ENCODE results near the gene ESAM. TPM values are rescaled to one million over a fixed set of nuclear protein-coding genes. Genes with fewer than 3 reads are reported as not detected.

The ESAM gene
- total RNA-seq, 1 donor from 2014 or later = 164 TPM

GRCh38 chr11:124801636-124802312, 39.7 kb upstream of the ESAM start:
- ATAC-seq (no peak), DNase-seq (no peak)
- TF ChIP-seq, protein P1, sequence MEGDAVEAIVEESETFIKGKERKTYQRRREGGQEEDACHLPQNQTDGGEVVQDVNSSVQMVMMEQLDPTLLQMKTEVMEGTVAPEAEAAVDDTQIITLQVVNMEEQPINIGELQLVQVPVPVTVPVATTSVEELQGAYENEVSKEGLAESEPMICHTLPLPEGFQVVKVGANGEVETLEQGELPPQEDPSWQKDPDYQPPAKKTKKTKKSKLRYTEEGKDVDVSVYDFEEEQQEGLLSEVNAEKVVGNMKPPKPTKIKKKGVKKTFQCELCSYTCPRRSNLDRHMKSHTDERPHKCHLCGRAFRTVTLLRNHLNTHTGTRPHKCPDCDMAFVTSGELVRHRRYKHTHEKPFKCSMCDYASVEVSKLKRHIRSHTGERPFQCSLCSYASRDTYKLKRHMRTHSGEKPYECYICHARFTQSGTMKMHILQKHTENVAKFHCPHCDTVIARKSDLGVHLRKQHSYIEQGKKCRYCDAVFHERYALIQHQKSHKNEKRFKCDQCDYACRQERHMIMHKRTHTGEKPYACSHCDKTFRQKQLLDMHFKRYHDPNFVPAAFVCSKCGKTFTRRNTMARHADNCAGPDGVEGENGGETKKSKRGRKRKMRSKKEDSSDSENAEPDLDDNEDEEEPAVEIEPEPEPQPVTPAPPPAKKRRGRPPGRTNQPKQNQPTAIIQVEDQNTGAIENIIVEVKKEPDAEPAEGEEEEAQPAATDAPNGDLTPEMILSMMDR (IDR thresholded peaks at IDR 0.05) = no peak
- no peaks in the 10 kb centered on the region for H3K9me3 ChIP-seq
- intact Hi-C loops (cut with DNase I) = no loop called here
- no peaks in the 10 kb centered on the region for H3K27me3 ChIP-seq
- H3K4me1 ChIP-seq = peaks cover 22% of the 10 kb centered on the region
- H3K27ac ChIP-seq = peak overlapping the region; percentile 100
- H3K4me3 ChIP-seq = no peak overlapping the region
- no peaks in the 10 kb centered on the region for H3K36me3 ChIP-seq

- ATAC-seq (no peak), DNase-seq (no peak)
- peak overlapping the region; percentile 93 for H3K4me3 ChIP-seq
- H3K4me1 ChIP-seq = peaks cover 26% of the 10 kb centered on the region
- intact Hi-C loops (cut with DNase I) = no loop called here
- no peaks in the 10 kb centered on the region for H3K36me3 ChIP-seq
- TF ChIP-seq, protein P1 (IDR thresholded peaks at IDR 0.05) = no peak
- peak overlapping the region; percentile 100 for H3K27ac ChIP-seq
- H3K9me3 ChIP-seq = no peaks in the 10 kb centered on the region
- no peaks in the 10 kb centered on the region for H3K27me3 ChIP-seq
Observed at GRCh38 chr11:124801014-124801413, 38.9 kb upstream of the ESAM start.

DNA sequence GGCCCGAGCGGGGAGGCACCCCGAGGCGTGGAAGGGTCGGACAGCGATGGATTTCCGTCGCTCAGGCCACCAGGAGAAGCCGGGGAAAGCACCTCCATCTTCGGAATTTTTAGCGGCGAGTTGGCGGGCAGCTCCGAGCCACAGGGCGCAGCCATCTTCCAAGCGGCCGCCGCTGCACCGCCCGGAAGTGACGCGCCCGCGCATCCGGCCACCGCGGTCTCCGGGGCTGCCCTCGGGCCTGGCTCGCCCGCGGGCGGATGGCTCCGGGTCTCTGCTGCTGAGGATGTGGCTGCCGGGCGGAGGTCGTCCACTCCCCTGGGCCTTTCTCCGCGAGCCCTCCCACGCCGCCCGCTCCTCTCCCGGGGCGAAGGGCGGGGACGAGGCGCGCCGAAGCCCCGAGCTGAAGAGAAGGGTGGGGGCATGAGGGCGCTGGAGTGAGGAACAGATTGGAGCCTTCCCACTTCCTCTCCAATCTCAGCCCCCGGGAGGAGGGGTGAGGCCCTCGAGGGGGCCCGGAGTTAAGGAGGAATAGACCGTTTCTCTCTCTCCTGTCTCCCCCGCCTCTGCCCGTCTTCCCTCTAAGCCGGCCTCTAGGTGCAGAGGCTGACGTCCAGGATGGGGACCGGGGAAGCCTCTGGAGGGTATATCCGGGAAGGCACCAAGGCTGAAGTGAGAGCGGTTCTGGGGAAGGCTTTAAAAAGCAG, 38.3 kb upstream of the ESAM start, which contains the start of gene MSANTD2:
MSANTD2 (minus strand) TSS at position 181 of the 704 bp plus-strand sequence; CDS start at position 155, 26 bp downstream.
- intact Hi-C loops (cut with DNase I) = no loop called here
- TF ChIP-seq, protein P1 (IDR thresholded peaks at IDR 0.05) = no peak
- ATAC-seq (peak; percentile 97), DNase-seq (peak; percentile 93)
- H3K27ac ChIP-seq = peak within 1 kb of the TSS; percentile 100
- peak within 1 kb of the TSS; percentile 93 for H3K4me3 ChIP-seq
- no peaks in the 10 kb centered on the region for H3K27me3 ChIP-seq
- peaks cover 28% of the 10 kb centered on the region for H3K4me1 ChIP-seq
- H3K9me3 ChIP-seq = no peaks in the 10 kb centered on the region
- no peaks in the 10 kb centered on the region for H3K36me3 ChIP-seq

GRCh38 chr11:124799348-124800225, 37.5 kb upstream of the ESAM start:
- Histone ChIP-seq H3K27me3 (no peaks in the 10 kb centered on the region), H3K36me3 (no peaks in the 10 kb centered on the region), H3K9me3 (no peaks in the 10 kb centered on the region), H3K4me3 (peak overlapping the region; percentile 93), H3K27ac (peak overlapping the region; percentile 100), H3K4me1 (peaks cover 28% of the 10 kb centered on the region)
- TF ChIP-seq, protein P1 (IDR thresholded peaks at IDR 0.05) = no peak
- DNase-seq = peak; percentile 76
- ATAC-seq = peak; percentile 52
- intact Hi-C loops (cut with DNase I) = no loop called here

DNA sequence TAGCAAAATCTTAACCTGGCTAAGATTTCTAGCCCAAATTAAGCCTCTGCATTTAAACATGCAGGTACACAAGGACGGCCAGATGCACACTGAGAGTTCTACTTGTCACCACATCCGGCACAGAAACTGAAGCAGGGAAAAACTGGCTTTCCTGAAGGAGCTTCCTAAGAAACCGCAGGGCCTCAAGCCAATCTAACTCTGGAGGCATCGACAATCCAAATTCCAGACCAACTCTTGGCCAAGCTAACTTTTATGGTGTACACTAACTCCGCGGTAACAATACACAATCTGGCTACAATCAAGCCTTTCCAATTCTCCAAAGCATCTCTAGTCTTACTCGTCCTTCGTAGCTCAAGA, 36.9 kb upstream of the ESAM start:
- ATAC-seq (no peak), DNase-seq (no peak)
- H3K4me3 ChIP-seq = peak overlapping the region; percentile 93
- H3K36me3 ChIP-seq = no peaks in the 10 kb centered on the region
- no peaks in the 10 kb centered on the region for H3K27me3 ChIP-seq
- intact Hi-C loops (cut with DNase I) = no loop called here
- peaks cover 28% of the 10 kb centered on the region for H3K4me1 ChIP-seq
- TF ChIP-seq, protein P1 (IDR thresholded peaks at IDR 0.05) = no peak
- H3K9me3 ChIP-seq = no peaks in the 10 kb centered on the region
- H3K27ac ChIP-seq = peak overlapping the region; percentile 100
